Measurements from ENCODE around the gene CMTM2. TPM values are rescaled to one million over a fixed set of nuclear protein-coding genes. Genes with fewer than 3 reads are reported as not detected.
A peak's percentile ranks its signal among the peaks of the same experiment; 100 is the strongest.

The CMTM2 gene
- total RNA-seq, 1 donor from 2014 or later: not detected

DNA sequence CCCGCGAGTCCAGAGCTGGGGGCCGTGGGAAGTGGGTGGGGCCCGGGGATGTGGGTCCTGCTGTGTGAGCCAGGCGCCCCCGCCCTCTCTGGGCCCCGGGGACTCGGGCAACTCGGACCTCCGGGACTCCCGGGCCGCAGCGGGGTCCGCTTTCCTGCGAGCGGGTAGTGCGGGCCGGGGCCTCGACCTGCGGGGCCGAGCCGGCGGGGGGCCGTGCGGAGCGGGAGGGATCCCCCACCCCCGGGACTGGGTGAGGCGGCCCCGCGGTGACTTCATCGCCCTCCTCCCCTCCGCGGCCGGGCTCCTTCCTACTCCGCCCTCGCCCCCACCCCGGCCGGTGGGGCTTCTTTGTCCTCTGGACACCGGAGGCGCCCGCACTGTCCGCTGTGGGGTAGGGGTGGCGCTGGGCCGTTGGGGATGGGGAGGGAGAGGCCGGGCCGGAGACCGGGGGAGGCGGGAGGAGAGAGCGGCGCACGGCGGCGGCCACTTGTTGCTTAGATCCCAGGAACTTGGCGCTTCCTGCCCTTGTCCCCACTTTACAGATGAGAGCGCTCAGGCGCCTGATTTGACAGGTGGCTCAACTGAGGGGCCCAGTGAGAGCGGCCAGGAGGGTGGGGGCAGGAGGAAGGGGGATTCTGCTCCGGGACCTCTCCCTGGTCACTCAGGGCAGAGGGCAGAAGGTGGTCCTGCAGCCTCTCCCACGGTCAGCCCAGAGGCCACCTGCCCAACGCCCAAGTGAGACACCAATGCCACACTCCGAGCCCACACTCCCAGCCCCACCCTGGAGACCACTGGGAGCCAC, 26.1 kb downstream of the CMTM2 start:
- Histone ChIP-seq H3K4me1 (peaks cover 49% of the 10 kb centered on the region), H3K9me3 (no peaks in the 10 kb centered on the region), H3K27me3 (no peaks in the 10 kb centered on the region), H3K4me3 (peak overlapping the region; percentile 83 to 94), H3K36me3 (peaks cover 0 to 12% of the 10 kb centered on the region in 2 donors), H3K27ac (peak overlapping the region; percentile 95)
- no peak for TF ChIP-seq CTCF (IDR thresholded peaks at IDR 0.05)
- intact Hi-C loops (cut with DNase I): loop anchor here (10.0 kb wide), 2 partner anchors 81 to 121 kb away; no protein-coding TSS in a partner anchor
- DNase-seq (ENCODE audit: extremely low spot score in 2 of 2): no peak

DNA sequence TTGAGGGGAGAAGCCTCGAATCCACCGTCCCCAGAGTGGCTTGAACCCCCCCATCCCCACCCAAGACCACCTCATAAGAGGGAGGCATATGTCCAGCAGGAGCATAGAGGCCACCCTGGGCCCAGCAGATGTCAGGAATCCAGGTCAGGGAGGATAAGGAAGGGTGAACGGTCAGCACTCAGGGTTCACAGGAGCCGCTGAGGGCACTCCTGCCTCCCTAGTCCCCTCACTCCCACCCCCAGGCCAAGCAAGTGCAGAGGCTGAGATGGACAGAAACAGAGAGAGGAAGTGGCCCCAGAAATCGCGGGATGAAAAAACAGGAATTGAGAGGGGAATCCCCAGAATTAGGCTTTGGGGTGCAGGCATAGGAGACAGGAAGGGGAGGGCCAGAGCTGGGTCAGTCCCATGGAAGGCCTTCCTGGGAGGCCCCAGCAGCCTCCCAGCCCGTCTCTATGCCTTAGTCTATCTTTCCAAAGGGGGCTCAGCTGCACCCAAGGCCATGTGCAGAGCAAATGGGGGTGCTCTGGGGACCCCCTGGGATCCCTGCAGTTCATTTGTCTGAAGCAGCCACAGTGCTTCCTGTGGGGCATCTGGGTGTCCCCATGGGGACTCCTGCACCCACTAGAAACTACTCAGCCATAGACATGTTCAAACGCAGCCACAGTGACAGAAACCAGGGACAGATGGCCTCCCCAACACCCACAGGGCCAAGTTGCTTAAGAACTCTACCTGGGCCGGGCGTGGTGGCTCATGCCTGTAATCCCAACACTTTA, 26.9 kb downstream of the CMTM2 start:
- TF ChIP-seq POLR2AphosphoS5 (IDR thresholded peaks at IDR 0.05; ENCODE audit: insufficient read depth in 1 of 2, low read depth in 1 of 2) (no peak), CTCF (IDR thresholded peaks at IDR 0.05) (no peak), POLR2A (IDR thresholded peaks at IDR 0.05) (no peak)
- Histone ChIP-seq H3K27me3 (no peaks in the 10 kb centered on the region), H3K27ac (peak overlapping the region; percentile 95), H3K4me1 (peaks cover 49% of the 10 kb centered on the region), H3K36me3 (peaks cover 0 to 20% of the 10 kb centered on the region in 2 donors), H3K4me3 (peak overlapping the region; percentile 83 to 94), H3K9me3 (no peaks in the 10 kb centered on the region)
- intact Hi-C loops (cut with DNase I): loop anchor here (10.0 kb wide), 2 partner anchors 81 to 121 kb away; no protein-coding TSS in a partner anchor
- no peak for DNase-seq (ENCODE audit: extremely low spot score in 2 of 2)

DNA sequence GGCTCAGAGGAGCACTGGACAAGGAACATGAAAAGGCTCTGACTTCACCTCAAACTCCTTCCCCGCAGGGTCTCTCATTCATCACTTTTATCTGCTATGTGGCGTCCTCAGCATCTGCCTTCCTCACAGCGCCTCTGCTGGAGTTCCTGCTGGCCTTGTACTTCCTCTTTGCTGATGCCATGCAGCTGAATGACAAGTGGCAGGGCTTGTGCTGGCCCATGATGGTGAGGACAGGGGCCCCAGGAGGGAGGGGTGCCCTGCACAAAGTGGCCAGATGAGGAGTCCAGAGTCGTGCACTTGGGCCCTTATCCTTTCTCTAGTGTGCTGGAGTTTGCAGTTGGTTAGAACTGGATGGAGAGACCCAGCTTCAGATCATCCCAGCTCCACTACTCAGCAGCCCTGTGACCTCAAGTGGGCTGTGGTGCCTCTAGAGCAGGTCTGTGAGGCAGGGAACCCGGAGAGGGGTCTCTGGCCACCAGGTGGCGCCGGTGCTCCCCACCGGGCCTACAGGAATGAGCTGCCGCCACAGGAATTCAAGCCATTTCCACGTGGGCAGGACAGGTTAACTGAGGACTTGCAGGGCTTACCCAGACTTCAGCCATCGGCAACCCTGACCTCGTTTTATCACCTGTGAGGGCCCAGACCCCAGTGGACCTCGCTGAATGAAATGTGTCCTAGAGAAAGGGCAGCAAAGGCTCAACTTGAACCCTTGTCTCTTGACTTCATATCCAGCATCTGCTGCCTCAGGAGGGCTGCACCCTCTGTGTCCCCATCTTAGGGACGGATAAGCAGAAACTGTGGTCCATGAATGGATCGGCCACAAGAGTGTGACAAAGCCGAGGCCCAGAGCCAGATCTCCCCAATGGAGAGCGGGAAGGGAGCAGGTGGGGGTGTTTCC, 29.2 kb downstream of the CMTM2 start:
- intact Hi-C loops (cut with DNase I): loop anchor here (10.0 kb wide), 2 partner anchors 84 to 124 kb away; no protein-coding TSS in a partner anchor
- no peak for DNase-seq (ENCODE audit: extremely low spot score in 2 of 2)
- no peak for TF ChIP-seq POLR2A (IDR thresholded peaks at IDR 0.05)
- peak; percentile 69 to 88 (median 82) for TF ChIP-seq CTCF (IDR thresholded peaks at IDR 0.05)
- peak; percentile 29 to 54 for TF ChIP-seq POLR2AphosphoS5 (IDR thresholded peaks at IDR 0.05; ENCODE audit: insufficient read depth in 1 of 2, low read depth in 1 of 2)
- Histone ChIP-seq H3K9me3 (no peaks in the 10 kb centered on the region), H3K27ac (peak overlapping the region; percentile 27), H3K27me3 (no peaks in the 10 kb centered on the region), H3K4me1 (peaks cover 46% of the 10 kb centered on the region), H3K36me3 (peaks cover 0 to 40% of the 10 kb centered on the region in 2 donors), H3K4me3 (no peak overlapping the region)

- Histone ChIP-seq H3K27ac (no peak overlapping the region), H3K36me3 (peaks cover 0 to 45% of the 10 kb centered on the region in 2 donors), H3K4me1 (peaks cover 39% of the 10 kb centered on the region), H3K9me3 (no peaks in the 10 kb centered on the region), H3K27me3 (no peaks in the 10 kb centered on the region), H3K4me3 (no peak overlapping the region)
- no peak for DNase-seq (ENCODE audit: extremely low spot score in 2 of 2)
- no peak for TF ChIP-seq CTCF (IDR thresholded peaks at IDR 0.05)
- no peak for TF ChIP-seq POLR2AphosphoS5 (IDR thresholded peaks at IDR 0.05; ENCODE audit: insufficient read depth in 1 of 2, low read depth in 1 of 2)
- no peak for TF ChIP-seq POLR2A (IDR thresholded peaks at IDR 0.05)
- intact Hi-C loops (cut with DNase I): loop anchor here (10.0 kb wide), 2 partner anchors 84 to 124 kb away; no protein-coding TSS in a partner anchor
Observed at GRCh38 chr16:66609139-66609510, 29.9 kb downstream of the CMTM2 start.
